ENCODE data around the gene ACAN. TPM values are rescaled to one million over a fixed set of nuclear protein-coding genes. Genes with fewer than 3 reads are reported as not detected.

Gene ACAN
- total RNA-seq, 1 experiment from 2014 or later = 0.27 TPM

- DNase-seq (ENCODE audit: low read depth) = no peak
Observed at GRCh38 chr15:88841236-88841635, 38.0 kb downstream of the ACAN start.

- DNase-seq (ENCODE audit: low read depth) = no peak
Observed at GRCh38 chr15:88842156-88842555, 38.9 kb downstream of the ACAN start.

- no peak for DNase-seq (ENCODE audit: low read depth)
Observed at GRCh38 chr15:88843334-88843733, 40.1 kb downstream of the ACAN start.

GRCh38 chr15:88844749-88845386 lies 41.6 kb downstream of the ACAN start:
- DNase-seq (ENCODE audit: low read depth) = no peak

- no peak for DNase-seq (ENCODE audit: low read depth)
Observed at GRCh38 chr15:88845616-88846015, 42.4 kb downstream of the ACAN start.

- DNase-seq (ENCODE audit: low read depth) = no peak
Observed at GRCh38 chr15:88847144-88847543, 43.9 kb downstream of the ACAN start.

GRCh38 chr15:88848203-88848602 lies 45.0 kb downstream of the ACAN start:
- DNase-seq (ENCODE audit: low read depth) = no peak

GRCh38 chr15:88849376-88850072 lies 46.3 kb downstream of the ACAN start:
- DNase-seq (ENCODE audit: low read depth) = no peak

- DNase-seq (ENCODE audit: low read depth) = no peak
Observed at GRCh38 chr15:88852476-88852875, 49.2 kb downstream of the ACAN start.

- DNase-seq (ENCODE audit: low read depth) = no peak
Observed at GRCh38 chr15:88858934-88859333, 55.7 kb downstream of the ACAN start.

GRCh38 chr15:88859550-88859949 lies 56.3 kb downstream of the ACAN start:
- no peak for DNase-seq (ENCODE audit: low read depth)

GRCh38 chr15:88860212-88860611 lies 57.0 kb downstream of the ACAN start:
- no peak for DNase-seq (ENCODE audit: low read depth)

GRCh38 chr15:88863412-88863811 lies 60.2 kb downstream of the ACAN start:
- no peak for DNase-seq (ENCODE audit: low read depth)

- DNase-seq (ENCODE audit: low read depth) = no peak
Observed at GRCh38 chr15:88864861-88865497, 61.7 kb downstream of the ACAN start.

- DNase-seq (ENCODE audit: low read depth) = peak; percentile 39
Observed at GRCh38 chr15:88865498-88866099, 62.4 kb downstream of the ACAN start.

- no peak for DNase-seq (ENCODE audit: low read depth)
Observed at GRCh38 chr15:88866295-88866881, 63.2 kb downstream of the ACAN start.

GRCh38 chr15:88871313-88871712 lies 68.1 kb downstream of the ACAN start:
- DNase-seq (ENCODE audit: low read depth) = no peak

GRCh38 chr15:88872106-88872505 lies 68.9 kb downstream of the ACAN start:
- no peak for DNase-seq (ENCODE audit: low read depth)

GRCh38 chr15:88872706-88873105 lies 69.5 kb downstream of the ACAN start:
- no peak for DNase-seq (ENCODE audit: low read depth)

- DNase-seq (ENCODE audit: low read depth) = no peak
Observed at GRCh38 chr15:88873786-88874185, 70.5 kb downstream of the ACAN start.

- no peak for DNase-seq (ENCODE audit: low read depth)
Observed at GRCh38 chr15:88874275-88874674, 71.0 kb downstream of the ACAN start.

GRCh38 chr15:88874684-88875083 lies 71.4 kb downstream of the ACAN start:
- DNase-seq (ENCODE audit: low read depth) = no peak

All from HT1080 (cell line).